DOHH2 (cell line): ENCODE data around the gene LACTBL1.

ENCODE experiments used
- H3F3A ChIP-seq: fragments of 200-600 bp; sonication (generic), shearing (Covaris generic); 2 replicates; pipeline ENCODE4 v1.6.0; 2016; ENCODE audit warnings: antibody characterized with exemption, mild to moderate bottlenecking; ENCODE audit not compliant: control insufficient read depth, insufficient read depth
- H3K27ac ChIP-seq: fragments of 200-600 bp; sonication (generic); 2 replicates; pipeline ENCODE4 v1.5.1; 2014; ENCODE audit warnings: low read depth, mild to moderate bottlenecking, low read length, moderate library complexity
- H3K27me3 ChIP-seq: fragments of 200-600 bp; sonication (generic); 2 replicates; pipeline ENCODE4 v1.6.1; 2014; ENCODE audit warnings: mild to moderate bottlenecking, low read length, mixed read lengths; ENCODE audit not compliant: control insufficient read depth
- H3K36me3 ChIP-seq: fragments of 200-600 bp; sonication (generic); 2 replicates; pipeline ENCODE4 v1.6.1; 2014; ENCODE audit warnings: mild to moderate bottlenecking, low read length, moderate library complexity, mixed read lengths; ENCODE audit not compliant: control insufficient read depth
- H3K4me1 ChIP-seq: fragments of 200-600 bp; sonication (generic); 2 replicates; pipeline ENCODE4 v1.6.1; 2014; ENCODE audit warnings: mild to moderate bottlenecking, low read length, mixed read lengths; ENCODE audit not compliant: control insufficient read depth
- H3K4me2 ChIP-seq: fragments of 200-600 bp; sonication (generic); 2 replicates; pipeline ENCODE4 v1.6.0; 2014; ENCODE audit warnings: mild to moderate bottlenecking, low read length, moderate library complexity
- H3K4me3 ChIP-seq: fragments of 200-600 bp; sonication (generic); 2 replicates; pipeline ENCODE4 v1.5.1; 2014; ENCODE audit warnings: mild to moderate bottlenecking, low read length, mixed read lengths
- H3K79me2 ChIP-seq: fragments of 200-600 bp; sonication (generic); 2 replicates; pipeline ENCODE4 v1.6.1; 2014; ENCODE audit warnings: mild to moderate bottlenecking, low read length, mixed read lengths; ENCODE audit not compliant: control insufficient read depth
- H3K9me2 ChIP-seq: fragments of 200-600 bp; sonication (generic); replicated peaks from 2 replicates; pipeline ENCODE4 v1.6.1; 2014; ENCODE audit warnings: mild to moderate bottlenecking, low read length, mixed read lengths; ENCODE audit not compliant: control insufficient read depth
- H3K9me3 ChIP-seq: fragments of 200-600 bp; sonication (generic); 2 replicates; pipeline ENCODE4 v1.6.1; 2014; ENCODE audit warnings: antibody characterized with exemption, low read length, mixed read lengths; ENCODE audit not compliant: control insufficient read depth, insufficient read depth
- H4K20me1 ChIP-seq: fragments of 200-600 bp; sonication (generic); 2 replicates; pipeline ENCODE4 v1.6.0; 2014; ENCODE audit warnings: low read depth, mild to moderate bottlenecking, antibody characterized with exemption, low read length, moderate library complexity; ENCODE audit not compliant: control insufficient read depth, insufficient read depth
- CTCF ChIP-seq: fragments of 200-600 bp; sonication (generic); IDR thresholded peaks from one replicate; pipeline ENCODE4 v1.5.1; 2014; ENCODE audit warnings: antibody characterized with exemption, mild to moderate bottlenecking, low read depth, low read length; ENCODE audit not compliant: poor library complexity, severe bottlenecking
- EZH2phosphoT487 ChIP-seq: fragments of 200-600 bp; sonication (generic); IDR thresholded peaks from 2 replicates; pipeline ENCODE4 v1.6.1; 2017; ENCODE audit warnings: borderline replicate concordance, mild to moderate bottlenecking, antibody characterized with exemption, low read length, moderate library complexity, mixed read lengths

LACTBL1 gene

DNA sequence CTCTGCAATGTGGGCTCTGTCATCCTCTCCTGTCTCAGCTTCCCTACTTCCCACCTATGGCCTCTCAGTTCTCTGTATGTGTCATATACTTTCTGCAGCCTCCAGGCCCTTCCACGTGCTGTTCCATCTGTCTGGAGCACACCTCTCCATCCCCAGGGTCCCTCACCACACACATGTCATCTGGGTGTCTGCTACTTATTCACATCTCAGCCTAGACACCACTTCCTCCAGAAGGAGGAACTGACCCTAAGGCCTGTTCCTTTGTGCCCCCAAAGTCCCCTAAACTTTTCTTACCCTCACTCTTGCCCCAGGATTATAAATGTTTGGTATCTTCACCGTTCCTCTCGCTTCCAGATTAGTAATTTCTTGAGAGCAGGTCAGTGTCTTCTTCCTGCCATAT, 10.1 kb downstream of the LACTBL1 start:
- Histone ChIP-seq H3K27ac (no peak overlapping the region), H3K9me3 (no peaks in the 10 kb centered on the region), H4K20me1 (0 out of 2 replicates have a peak, but pooled peaks cover 4% of the 10 kb centered on the region), H3K4me1 (no peaks in the 10 kb centered on the region), H3K27me3 (peaks cover 10% of the 10 kb centered on the region), H3K4me3 (no peak overlapping the region), H3K4me2 (no peak overlapping the region), H3K9me2 (no peaks in the 10 kb centered on the region), H3K79me2 (no peaks in the 10 kb centered on the region), H3F3A (no peaks in the 10 kb centered on the region), H3K36me3 (no peaks in the 10 kb centered on the region)
- TF ChIP-seq EZH2phosphoT487 (no peak), CTCF (no peak)

GRCh38 chr1:22959545-22960360, 12.9 kb downstream of the LACTBL1 start:
- no peaks in the 10 kb centered on the region for H3K9me2 ChIP-seq
- H3K27ac ChIP-seq = no peak overlapping the region
- no peaks in the 10 kb centered on the region for H3F3A ChIP-seq
- H3K4me1 ChIP-seq = no peaks in the 10 kb centered on the region
- 0 out of 2 replicates have a peak, but pooled peaks cover 4% of the 10 kb centered on the region for H4K20me1 ChIP-seq
- no peak overlapping the region for H3K4me3 ChIP-seq
- H3K36me3 ChIP-seq = no peaks in the 10 kb centered on the region
- TF ChIP-seq CTCF (no peak), EZH2phosphoT487 (no peak)
- H3K4me2 ChIP-seq = no peak overlapping the region
- no peaks in the 10 kb centered on the region for H3K79me2 ChIP-seq
- peaks cover 4% of the 10 kb centered on the region for H3K27me3 ChIP-seq
- no peaks in the 10 kb centered on the region for H3K9me3 ChIP-seq

- H3K4me2 ChIP-seq = no peak overlapping the region
- no peaks in the 10 kb centered on the region for H4K20me1 ChIP-seq
- H3K4me1 ChIP-seq = no peaks in the 10 kb centered on the region
- H3K36me3 ChIP-seq = no peaks in the 10 kb centered on the region
- H3K9me2 ChIP-seq = no peaks in the 10 kb centered on the region
- no peak overlapping the region for H3K27ac ChIP-seq
- TF ChIP-seq CTCF (no peak), EZH2phosphoT487 (no peak)
- H3K27me3 ChIP-seq = no peaks in the 10 kb centered on the region
- no peaks in the 10 kb centered on the region for H3F3A ChIP-seq
- no peak overlapping the region for H3K4me3 ChIP-seq
- no peaks in the 10 kb centered on the region for H3K79me2 ChIP-seq
- no peaks in the 10 kb centered on the region for H3K9me3 ChIP-seq
Measured at GRCh38 chr1:22958556-22958955, 14.1 kb downstream of the LACTBL1 start.
